Thymus (tissue), 11 donors: ENCODE data around the gene GALNTL6. TPM values are rescaled to one million over a fixed set of nuclear protein-coding genes. Genes with fewer than 3 reads are reported as not detected.

ENCODE experiments used
- DNase-seq, 9 donors: peaks; one replicate each; pipeline ENCODE4 v3.0.0-alpha.2; 2013; ENCODE audit warnings: low spot score in 9 of 9, low read depth in 6 of 9, missing footprints in 1 of 9
- H3K27ac ChIP-seq, 2 donors: one replicate each; pipeline ENCODE4 v1.5.1; 2013; ENCODE audit warnings: control low read depth in 1 of 2, low read depth in 1 of 2, low read length in 1 of 2, mild to moderate bottlenecking in 1 of 2, moderate library complexity in 1 of 2
- H3K27me3 ChIP-seq, 2 donors: one replicate each; pipeline ENCODE4 v1.5.1; 2013; ENCODE audit warnings: low read length in 1 of 2; ENCODE audit not compliant: control insufficient read depth in 2 of 2, insufficient read depth in 1 of 2
- H3K36me3 ChIP-seq, 2 donors: one replicate each; pipeline ENCODE4 v1.5.1; 2013; ENCODE audit warnings: low read length in 1 of 2, mild to moderate bottlenecking in 1 of 2, moderate library complexity in 1 of 2; ENCODE audit not compliant: control insufficient read depth in 2 of 2, insufficient read depth in 2 of 2
- H3K4me1 ChIP-seq, 2 donors: one replicate each; pipeline ENCODE4 v1.5.1; 2013; ENCODE audit warnings: low read length in 2 of 2; ENCODE audit not compliant: control insufficient read depth in 2 of 2, insufficient read depth in 2 of 2
- H3K4me3 ChIP-seq, 2 donors: one replicate each; pipeline ENCODE4 v1.5.1; 2013; ENCODE audit warnings: low read length in 2 of 2, control low read depth in 1 of 2, mild to moderate bottlenecking in 1 of 2
- H3K9me3 ChIP-seq, 2 donors: one replicate each; pipeline ENCODE4 v1.5.1; 2013; ENCODE audit warnings: low read length in 1 of 2, mild to moderate bottlenecking in 1 of 2; ENCODE audit not compliant: control insufficient read depth in 2 of 2, insufficient read depth in 1 of 2
- WGBS: extraction: QIAGEN DNeasy Blood & Tissue Kit; methylation state at CpG from one replicate; pipeline ENCODE4 v1.1.7; 2013; 5-methylcytosine and 5-hydroxymethylcytosine counted together
- polyA plus RNA-seq: library from polyadenylated mRNA; stranded (reverse); fragments of 200-250 nt; gene quantifications from one replicate; pipeline ENCODE4 v1.2.3, GENCODE V29; 2013
- total RNA-seq: library from RNA; stranded (reverse); fragments of 120-200 nt; gene quantifications from one replicate; pipeline ENCODE4 v1.2.4, GENCODE V29; 2013
- donor health status: healthy.

GALNTL6 gene
- total and polyA plus RNA-seq, 2 donors, result 0.05 TPM

GRCh38 chr4:172103456-172103855, 290.3 kb downstream of the GALNTL6 start:
- 100% methylated on average over 1 of the region's 1 CpG for WGBS
- H3K36me3 ChIP-seq, result no peaks in the 10 kb centered on the region
- H3K9me3 ChIP-seq, result no peaks in the 10 kb centered on the region
- H3K27me3 ChIP-seq, result no peaks in the 10 kb centered on the region
- no peak overlapping the region for H3K4me3 ChIP-seq
- DNase-seq, result no peak
- no peaks in the 10 kb centered on the region for H3K4me1 ChIP-seq
- no peak overlapping the region for H3K27ac ChIP-seq

GRCh38 chr4:172104539-172104938, 291.3 kb downstream of the GALNTL6 start:
- Histone ChIP-seq H3K27ac (no peak overlapping the region), H3K9me3 (no peaks in the 10 kb centered on the region), H3K4me1 (no peaks in the 10 kb centered on the region), H3K4me3 (no peak overlapping the region), H3K27me3 (no peaks in the 10 kb centered on the region), H3K36me3 (no peaks in the 10 kb centered on the region)
- DNase-seq, result no peak
- WGBS, result 87% methylated on average over 2 of the region's 2 CpGs

GRCh38 chr4:172105918-172106317, 292.7 kb downstream of the GALNTL6 start:
- H3K4me3 ChIP-seq, result no peak overlapping the region
- no peaks in the 10 kb centered on the region for H3K36me3 ChIP-seq
- no peaks in the 10 kb centered on the region for H3K27me3 ChIP-seq
- 94% methylated on average over 1 of the region's 1 CpG for WGBS
- no peaks in the 10 kb centered on the region for H3K4me1 ChIP-seq
- H3K9me3 ChIP-seq, result no peaks in the 10 kb centered on the region
- no peak for DNase-seq
- H3K27ac ChIP-seq, result no peak overlapping the region

GRCh38 chr4:172109466-172109865, 296.3 kb downstream of the GALNTL6 start:
- H3K36me3 ChIP-seq, result no peaks in the 10 kb centered on the region
- no peaks in the 10 kb centered on the region for H3K27me3 ChIP-seq
- H3K9me3 ChIP-seq, result no peaks in the 10 kb centered on the region
- DNase-seq, result no peak
- no peak overlapping the region for H3K27ac ChIP-seq
- no peaks in the 10 kb centered on the region for H3K4me1 ChIP-seq
- H3K4me3 ChIP-seq, result no peak overlapping the region

- Histone ChIP-seq H3K4me3 (no peak overlapping the region), H3K36me3 (no peaks in the 10 kb centered on the region), H3K9me3 (no peaks in the 10 kb centered on the region), H3K27me3 (no peaks in the 10 kb centered on the region), H3K4me1 (no peaks in the 10 kb centered on the region), H3K27ac (no peak overlapping the region)
- WGBS, result 43% methylated on average over 1 of the region's 1 CpG
- no peak for DNase-seq
Observed at GRCh38 chr4:172124656-172125308, 311.6 kb downstream of the GALNTL6 start.

GRCh38 chr4:172125443-172125842, 312.2 kb downstream of the GALNTL6 start:
- no peak overlapping the region for H3K4me3 ChIP-seq
- no peaks in the 10 kb centered on the region for H3K9me3 ChIP-seq
- H3K36me3 ChIP-seq, result no peaks in the 10 kb centered on the region
- H3K27me3 ChIP-seq, result no peaks in the 10 kb centered on the region
- no peak for DNase-seq
- H3K4me1 ChIP-seq, result no peaks in the 10 kb centered on the region
- H3K27ac ChIP-seq, result no peak overlapping the region

- 95% methylated on average over 4 of the region's 4 CpGs for WGBS
- DNase-seq, result no peak
- no peaks in the 10 kb centered on the region for H3K9me3 ChIP-seq
- H3K27ac ChIP-seq, result no peak overlapping the region
- no peaks in the 10 kb centered on the region for H3K36me3 ChIP-seq
- H3K27me3 ChIP-seq, result no peaks in the 10 kb centered on the region
- H3K4me3 ChIP-seq, result no peak overlapping the region
- no peaks in the 10 kb centered on the region for H3K4me1 ChIP-seq
Observed at GRCh38 chr4:172127168-172127567, 314.0 kb downstream of the GALNTL6 start.

- no peaks in the 10 kb centered on the region for H3K9me3 ChIP-seq
- no peak overlapping the region for H3K27ac ChIP-seq
- 95% methylated on average over 1 of the region's 1 CpG for WGBS
- H3K27me3 ChIP-seq, result no peaks in the 10 kb centered on the region
- H3K36me3 ChIP-seq, result no peaks in the 10 kb centered on the region
- H3K4me3 ChIP-seq, result no peak overlapping the region
- no peak for DNase-seq
- H3K4me1 ChIP-seq, result no peaks in the 10 kb centered on the region
Observed at GRCh38 chr4:172129593-172129992, 316.4 kb downstream of the GALNTL6 start.

- Histone ChIP-seq H3K4me3 (no peak overlapping the region), H3K27ac (no peak overlapping the region), H3K27me3 (no peaks in the 10 kb centered on the region), H3K36me3 (no peaks in the 10 kb centered on the region), H3K9me3 (no peaks in the 10 kb centered on the region), H3K4me1 (no peaks in the 10 kb centered on the region)
- WGBS, result 92% methylated on average over 2 of the region's 2 CpGs
- DNase-seq, result no peak
Observed at GRCh38 chr4:172134521-172134920, 321.3 kb downstream of the GALNTL6 start.

GRCh38 chr4:172141025-172141424, 327.8 kb downstream of the GALNTL6 start:
- Histone ChIP-seq H3K27me3 (no peaks in the 10 kb centered on the region), H3K9me3 (no peaks in the 10 kb centered on the region), H3K4me3 (no peak overlapping the region), H3K36me3 (no peaks in the 10 kb centered on the region), H3K27ac (no peak overlapping the region), H3K4me1 (no peaks in the 10 kb centered on the region)
- WGBS, result 53% methylated on average over 2 of the region's 2 CpGs
- no peak for DNase-seq
